Transverse colon (tissue), 4 donors: ENCODE data around the gene TCERG1L.

Experiments
- CTCF ChIP-seq, 5 experiments: fragments of 200-600 bp in 3 of 5; fragments of 450-650 bp in 2 of 5; sonication (generic) in 3 of 5; IDR thresholded peaks; 1 replicate in 2 of 5; 2 replicates in 3 of 5; pipeline ENCODE4 v1.5.1; 2016 to 2017; ENCODE audit warnings: antibody characterized with exemption in 5 of 5, inconsistent platforms in 3 of 5, mild to moderate bottlenecking in 2 of 5, moderate library complexity in 1 of 5
- POLR2A ChIP-seq: fragments of 450-650 bp; IDR thresholded peaks from one replicate; pipeline ENCODE4 v1.6.1; 2016; ENCODE audit warnings: antibody characterized with exemption, mild to moderate bottlenecking, moderate library complexity
- POLR2AphosphoS5 ChIP-seq, 3 donors: sonication (generic); formaldehyde crosslinking; IDR thresholded peaks; one replicate each; pipeline ENCODE4 v1.6.1; 2016; ENCODE audit warnings: antibody characterized with exemption in 3 of 3

GRCh38 chr10:131259535-131259934, 52.0 kb downstream of the TCERG1L start:
- TF ChIP-seq CTCF (IDR thresholded peaks at IDR 0.05) (no peak), POLR2A (no peak), POLR2AphosphoS5 (IDR thresholded peaks at IDR 0.05) (no peak)
